DOHH2 (cell line): Measurements from ENCODE around the gene ESPL1.

Experiments
- EZH2phosphoT487 ChIP-seq: fragments of 200-600 bp; sonication (generic); IDR thresholded peaks from 2 replicates; pipeline ENCODE4 v1.6.1; 2017; ENCODE audit warnings: borderline replicate concordance, mild to moderate bottlenecking, antibody characterized with exemption, low read length, moderate library complexity, mixed read lengths
- TF ChIP-seq, protein P1 (sequence below): fragments of 200-600 bp; sonication (generic); IDR thresholded peaks from one replicate; pipeline ENCODE4 v1.5.1; 2014; ENCODE audit warnings: antibody characterized with exemption, mild to moderate bottlenecking, low read depth, low read length; ENCODE audit not compliant: poor library complexity, severe bottlenecking

DNA sequence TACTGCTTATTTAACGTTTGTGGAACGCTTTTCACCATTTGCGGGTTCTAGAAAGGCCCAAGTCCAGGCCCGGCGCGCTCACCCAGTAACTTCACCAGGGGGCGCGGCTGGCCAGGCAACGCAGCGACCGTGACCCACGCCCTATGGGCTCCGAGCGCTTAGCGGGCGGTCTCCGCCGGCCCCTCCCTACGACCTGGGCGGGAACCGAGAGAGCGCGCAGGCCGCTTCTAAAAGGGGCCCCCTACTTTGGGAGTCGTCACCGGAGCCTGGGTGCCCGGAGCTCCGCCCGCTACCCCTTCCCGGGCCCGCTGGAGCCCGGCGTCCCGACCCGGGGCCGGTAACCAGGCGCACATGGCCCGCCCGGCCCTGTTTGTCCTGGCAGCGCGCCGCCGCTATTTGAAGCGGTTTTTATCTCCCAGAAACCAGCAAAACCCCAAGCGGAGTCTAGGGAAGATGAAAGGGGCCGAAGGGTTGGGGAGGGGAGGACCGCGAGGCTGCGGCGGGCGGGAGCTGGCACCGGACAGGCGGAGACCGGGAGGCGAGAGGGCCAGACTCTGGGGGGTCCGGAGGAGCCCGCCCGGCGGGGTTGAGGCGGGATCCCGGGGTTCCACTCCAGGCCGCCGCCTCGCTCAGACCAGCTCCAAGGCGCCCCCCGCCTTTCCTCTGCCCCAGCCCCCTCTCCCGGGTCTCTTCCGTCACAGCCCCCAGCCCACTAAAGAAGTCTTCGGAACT is 56.8 kb downstream of the ESPL1 start:
- TF ChIP-seq, protein P1, sequence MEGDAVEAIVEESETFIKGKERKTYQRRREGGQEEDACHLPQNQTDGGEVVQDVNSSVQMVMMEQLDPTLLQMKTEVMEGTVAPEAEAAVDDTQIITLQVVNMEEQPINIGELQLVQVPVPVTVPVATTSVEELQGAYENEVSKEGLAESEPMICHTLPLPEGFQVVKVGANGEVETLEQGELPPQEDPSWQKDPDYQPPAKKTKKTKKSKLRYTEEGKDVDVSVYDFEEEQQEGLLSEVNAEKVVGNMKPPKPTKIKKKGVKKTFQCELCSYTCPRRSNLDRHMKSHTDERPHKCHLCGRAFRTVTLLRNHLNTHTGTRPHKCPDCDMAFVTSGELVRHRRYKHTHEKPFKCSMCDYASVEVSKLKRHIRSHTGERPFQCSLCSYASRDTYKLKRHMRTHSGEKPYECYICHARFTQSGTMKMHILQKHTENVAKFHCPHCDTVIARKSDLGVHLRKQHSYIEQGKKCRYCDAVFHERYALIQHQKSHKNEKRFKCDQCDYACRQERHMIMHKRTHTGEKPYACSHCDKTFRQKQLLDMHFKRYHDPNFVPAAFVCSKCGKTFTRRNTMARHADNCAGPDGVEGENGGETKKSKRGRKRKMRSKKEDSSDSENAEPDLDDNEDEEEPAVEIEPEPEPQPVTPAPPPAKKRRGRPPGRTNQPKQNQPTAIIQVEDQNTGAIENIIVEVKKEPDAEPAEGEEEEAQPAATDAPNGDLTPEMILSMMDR = peak; percentile 85
- TF ChIP-seq EZH2phosphoT487 = no peak
